ENCODE results near the gene GCGR.

DNA sequence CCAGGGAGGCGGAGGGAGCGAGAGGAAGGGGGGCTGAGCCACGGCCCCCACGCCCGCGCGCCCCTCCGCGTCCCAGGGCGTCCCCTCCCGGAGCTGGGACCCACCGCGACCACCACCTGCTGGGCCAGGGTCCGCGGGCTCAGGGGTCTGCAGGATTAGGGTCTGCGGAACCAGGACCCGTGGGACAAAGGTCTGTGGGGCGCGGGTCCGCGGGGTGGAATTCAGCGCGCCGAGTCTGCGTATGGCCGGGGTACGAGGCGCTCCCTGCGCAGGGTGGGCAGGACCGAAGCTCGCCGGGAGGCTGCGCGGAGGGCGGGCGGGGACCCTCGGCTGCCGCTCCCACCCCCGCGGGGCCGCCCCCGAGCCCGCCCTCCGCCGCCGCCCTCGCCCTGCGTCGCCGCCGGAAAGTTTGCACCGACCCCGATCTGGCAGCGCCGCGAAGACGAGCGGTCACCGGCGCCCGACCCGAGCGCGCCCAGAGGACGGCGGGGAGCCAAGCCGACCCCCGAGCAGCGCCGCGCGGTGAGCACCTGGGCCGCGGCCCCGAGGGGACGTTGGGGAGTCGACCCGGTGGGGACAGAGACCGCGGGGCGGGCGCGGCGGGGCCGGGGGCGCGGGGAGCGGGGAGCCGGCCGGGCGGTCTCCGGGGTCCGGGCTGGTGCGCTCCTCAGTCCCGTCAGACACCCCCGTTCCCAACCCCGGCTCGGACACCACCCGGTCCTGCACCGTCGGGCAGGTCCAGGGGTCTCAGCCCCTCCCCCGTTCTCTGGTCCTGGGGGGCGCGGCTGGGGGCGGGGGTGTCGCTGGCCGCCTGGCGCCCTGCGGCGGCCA is at the start of gene GCGR:
- TF ChIP-seq, protein P1, sequence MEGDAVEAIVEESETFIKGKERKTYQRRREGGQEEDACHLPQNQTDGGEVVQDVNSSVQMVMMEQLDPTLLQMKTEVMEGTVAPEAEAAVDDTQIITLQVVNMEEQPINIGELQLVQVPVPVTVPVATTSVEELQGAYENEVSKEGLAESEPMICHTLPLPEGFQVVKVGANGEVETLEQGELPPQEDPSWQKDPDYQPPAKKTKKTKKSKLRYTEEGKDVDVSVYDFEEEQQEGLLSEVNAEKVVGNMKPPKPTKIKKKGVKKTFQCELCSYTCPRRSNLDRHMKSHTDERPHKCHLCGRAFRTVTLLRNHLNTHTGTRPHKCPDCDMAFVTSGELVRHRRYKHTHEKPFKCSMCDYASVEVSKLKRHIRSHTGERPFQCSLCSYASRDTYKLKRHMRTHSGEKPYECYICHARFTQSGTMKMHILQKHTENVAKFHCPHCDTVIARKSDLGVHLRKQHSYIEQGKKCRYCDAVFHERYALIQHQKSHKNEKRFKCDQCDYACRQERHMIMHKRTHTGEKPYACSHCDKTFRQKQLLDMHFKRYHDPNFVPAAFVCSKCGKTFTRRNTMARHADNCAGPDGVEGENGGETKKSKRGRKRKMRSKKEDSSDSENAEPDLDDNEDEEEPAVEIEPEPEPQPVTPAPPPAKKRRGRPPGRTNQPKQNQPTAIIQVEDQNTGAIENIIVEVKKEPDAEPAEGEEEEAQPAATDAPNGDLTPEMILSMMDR (conservative IDR thresholded peaks at IDR 0.05 in 1 of 2, IDR thresholded peaks at IDR 0.05 in 1 of 2; ENCODE audit: low read depth in 1 of 2, low read length in 2 of 2): no peak
- peak; percentile 35 for TF ChIP-seq EZH2 (IDR thresholded peaks at IDR 0.05; ENCODE audit: low read length, missing control alignments)
